ENCODE measurements around the gene NPDC1. TPM values are rescaled to one million over a fixed set of nuclear protein-coding genes. Genes with fewer than 3 reads are reported as not detected.

The NPDC1 gene
- total and polyA plus RNA-seq, 2 of the 8 experiments (the other 6 are each of a cell fraction or from before 2014, with no cell fraction given), result 26.2 to 44.1 TPM

DNA sequence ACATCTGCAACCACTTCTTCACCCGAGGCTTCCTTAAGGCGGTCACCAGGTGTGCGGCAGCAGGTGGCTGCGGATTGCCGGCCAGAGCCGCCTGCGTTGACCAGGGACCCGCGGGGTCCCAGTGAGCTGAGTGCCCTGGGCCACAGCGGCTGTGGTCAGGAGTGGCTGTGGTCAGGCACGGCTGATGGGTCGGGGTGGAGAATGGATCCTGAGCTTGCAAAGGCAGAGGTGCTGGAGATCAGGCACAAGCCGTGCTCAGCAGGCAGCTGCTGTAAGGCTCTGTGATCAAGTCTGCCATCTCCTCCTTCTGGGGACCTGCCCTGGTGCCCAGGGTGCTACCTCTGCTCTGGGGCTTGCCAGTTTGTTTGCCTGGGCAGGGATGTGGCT lies 33.4 kb upstream of the NPDC1 start:
- Histone ChIP-seq H3K9ac (replicated peaks in 1 of 4; ENCODE audit: extremely low read depth in 1 of 4, low read depth in 3 of 4, low read length in 3 of 4) (no peak overlapping the region), H3K23me2 (ENCODE audit: low read depth, low read length) (peaks cover 13% of the 10 kb centered on the region; the same call in 1 of the 2 replicates), H3K36me3 (ENCODE audit: control insufficient read depth in 2 of 4, insufficient read depth in 4 of 4, low read length in 3 of 4) (no peaks in the 10 kb centered on the region; a peak in 1 of 8 replicates), H2BK120ac (replicated peaks; ENCODE audit: low read depth, low read length) (no peak overlapping the region), H3K4me3 (ENCODE audit: extremely low read depth in 1 of 4, insufficient read depth in 2 of 4, low read depth in 3 of 4, low read length in 4 of 4) (peak overlapping the region in 1 of 4 experiments; percentile 57; a peak in 2 of 8 replicates), H3K27ac (ENCODE audit: low read depth, low read length) (no peak overlapping the region), H3K27me3 (replicated peaks in 1 of 4; ENCODE audit: control insufficient read depth in 3 of 4, extremely low read depth in 1 of 4, insufficient read depth in 3 of 4, low read length in 3 of 4) (peaks cover 20 to 49% (median 34%) of the 10 kb centered on the region in 4 experiments), H3K4me1 (replicated peaks in 1 of 4; ENCODE audit: control insufficient read depth in 3 of 4, insufficient read depth in 4 of 4, low read length in 3 of 4) (peaks cover 0 to 20% (median 12%) of the 10 kb centered on the region in 4 experiments; a peak in 6 of 7 replicates), H3K4me2 (ENCODE audit: insufficient read depth in 1 of 2, low read depth in 2 of 2, low read length in 2 of 2) (peak overlapping the region; percentile 97 to 99), H2AK5ac (ENCODE audit: low read depth, low read length) (no peak overlapping the region), H2BK12ac (ENCODE audit: low read depth, low read length) (no peak overlapping the region), H3K14ac (ENCODE audit: insufficient read length) (no peak overlapping the region), H2AFZ (ENCODE audit: low read length) (no peak overlapping the region), H2BK20ac (ENCODE audit: low read length) (no peak overlapping the region), H3K56ac (replicated peaks; ENCODE audit: insufficient read length, low read depth, low read length) (no peak overlapping the region), H2BK15ac (ENCODE audit: low read length) (0 out of 2 replicates have a peak overlapping the region, but pooled peaks have one; percentile 16), H4K8ac (ENCODE audit: extremely low read depth, insufficient read depth, low read length) (no peak overlapping the region; the same call in 1 of the 2 replicates), H3K79me1 (ENCODE audit: low read depth, low read length) (no peaks in the 10 kb centered on the region), H4K5ac (ENCODE audit: insufficient read length, low read depth, low read length) (no peak overlapping the region), H3K79me2 (ENCODE audit: control insufficient read depth in 1 of 2, insufficient read depth in 2 of 2, low read length in 2 of 2) (no peaks in the 10 kb centered on the region), H3K4ac (replicated peaks; ENCODE audit: insufficient read length, low read depth, low read length) (peak overlapping the region; percentile 85), H4K20me1 (replicated peaks in 1 of 2; ENCODE audit: control insufficient read depth in 1 of 2, insufficient read depth in 2 of 2, low read length in 2 of 2) (peaks cover 0 to 7% of the 10 kb centered on the region in 2 experiments), H3K18ac (ENCODE audit: extremely low read depth, low read length) (no peak overlapping the region), H3K9me3 (ENCODE audit: insufficient read depth in 2 of 2, low read depth in 1 of 2, low read length in 1 of 2) (no peaks in the 10 kb centered on the region), H4K91ac (replicated peaks; ENCODE audit: insufficient read length, low read length) (peak overlapping the region; percentile 84), H2BK5ac (ENCODE audit: low read depth, low read length) (no peak overlapping the region), H3K23ac (ENCODE audit: insufficient read length) (no peak overlapping the region)
- WGBS, 2 experiments (ENCODE audit: extremely low coverage in 1 of 2, insufficient coverage in 1 of 2, insufficient read length in 1 of 2, insufficient replicate concordance in 2 of 2, low coverage in 1 of 2, low lambda C conversion rate in 2 of 2, missing lambda C conversion rate in 1 of 2), result 78% methylated on average over 11 of the region's 13 CpGs; no CpG with 5 or more reads in 1 of the 2 experiments
- ChIA-PET POLR2A (ENCODE audit: partially characterized antibody) (interaction anchor here (1.1 kb wide), 2 partner anchors 13 to 232 kb away, joined by 3 read pairs; no protein-coding TSS in a partner anchor), CTCF (ENCODE audit: partially characterized antibody) (interaction anchor here (0.7 to 2.1 kb wide), 3 partner anchors 9 to 29 kb away, joined by 3 to 10 read pairs (median 8); partner anchors contain the start of gene SAPCD2)
- TF ChIP-seq SP4 (IDR thresholded peaks at IDR 0.05; ENCODE audit: low read length), result no peak
- no peak for TF ChIP-seq KDM1A (IDR thresholded peaks at IDR 0.05; ENCODE audit: borderline replicate concordance, low read length)
- DNase-seq (ENCODE audit: low read depth in 1 of 2, low spot score in 2 of 2) (no peak), FAIRE-seq (no peak)
